Naive B cell (primary cell): ENCODE measurements around the gene HMG20A. TPM values are rescaled to one million over a fixed set of nuclear protein-coding genes. Genes with fewer than 3 reads are reported as not detected.

Experiments used
- ATAC-seq, 2 donors: fragments of 150-1000 bp; cut with Tn5 transposase; 2 replicates each; pipeline ENCODE4 v1.10.0; 2021; ENCODE audit warnings: low read depth in 2 of 2, mild to moderate bottlenecking in 2 of 2, moderate library complexity in 2 of 2
- DNase-seq: peaks from one replicate; pipeline ENCODE4 v3.0.0; 2022
- H3K27ac Mint-ChIP-seq, 6 donors: one replicate each; pipeline ENCODE4 v1.8.0; 2020 to 2022; ENCODE audit warnings: mild to moderate bottlenecking in 6 of 6, mixed read lengths in 6 of 6, moderate library complexity in 5 of 6, inconsistent platforms in 2 of 6
- H3K27me3 Mint-ChIP-seq, 3 donors: one replicate each; pipeline ENCODE4 v1.8.0; 2021 to 2022; ENCODE audit warnings: mixed read lengths in 3 of 3, mild to moderate bottlenecking in 1 of 3
- H3K36me3 Mint-ChIP-seq, 2 donors: one replicate each; pipeline ENCODE4 v1.8.0; 2020 to 2022; ENCODE audit warnings: mixed read lengths in 2 of 2, inconsistent platforms in 1 of 2, mild to moderate bottlenecking in 1 of 2
- H3K4me1 Mint-ChIP-seq, 3 donors: one replicate each; pipeline ENCODE4 v1.8.0; 2020 to 2022; ENCODE audit warnings: mixed read lengths in 3 of 3, inconsistent platforms in 1 of 3, mild to moderate bottlenecking in 1 of 3, moderate library complexity in 1 of 3
- H3K4me3 Mint-ChIP-seq, 8 donors: one replicate each; pipeline ENCODE4 v1.8.0; 2020 to 2022; ENCODE audit warnings: mild to moderate bottlenecking in 8 of 8, mixed read lengths in 8 of 8, moderate library complexity in 8 of 8, inconsistent platforms in 2 of 8
- H3K9me3 Mint-ChIP-seq, 7 donors: one replicate each; pipeline ENCODE4 v1.8.0; 2020 to 2022; ENCODE audit warnings: mixed read lengths in 7 of 7, mild to moderate bottlenecking in 5 of 7, inconsistent platforms in 2 of 7, moderate library complexity in 1 of 7
- polyA plus RNA-seq, 6 donors: library from polyadenylated mRNA; unstranded; fragments of 300-500 nt; fragmentation: Illumina TruSeq; gene quantifications; one replicate each; pipeline ENCODE4 v1.2.3, GENCODE V29; 2021; ENCODE audit warnings: low read depth in 6 of 6

The HMG20A gene
- polyA plus RNA-seq, 6 donors from 2014 or later = 32.4 to 55.8 (median 41.0) TPM

DNA sequence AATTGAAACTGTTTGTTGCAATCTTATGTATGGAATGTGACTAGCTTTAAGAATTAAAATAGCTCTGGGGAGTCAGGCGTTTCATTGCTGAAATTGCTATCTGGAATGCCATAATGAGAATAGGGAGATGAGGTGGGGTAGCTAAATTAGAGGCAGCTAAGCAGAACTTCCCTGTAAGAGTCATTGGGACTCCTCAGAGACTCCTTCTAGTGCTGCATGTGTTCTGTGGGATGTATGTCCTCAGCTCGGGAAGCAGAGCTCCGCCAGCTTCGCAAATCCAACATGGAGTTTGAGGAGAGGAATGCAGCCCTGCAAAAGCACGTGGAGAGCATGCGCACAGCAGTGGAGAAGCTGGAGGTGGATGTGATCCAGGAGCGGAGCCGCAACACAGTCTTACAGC is 57.4 kb downstream of the HMG20A start:
- no peak for DNase-seq
- Mint-ChIP-seq H3K36me3 (peaks cover 22 to 23% of the 10 kb centered on the region in 2 donors), H3K27me3 (no peaks in the 10 kb centered on the region), H3K4me1 (no peaks in the 10 kb centered on the region), H3K4me3 (no peak overlapping the region), H3K27ac (peak overlapping the region in 1 of 6 donors; percentile 22), H3K9me3 (no peaks in the 10 kb centered on the region)
- ATAC-seq = no peak

DNA sequence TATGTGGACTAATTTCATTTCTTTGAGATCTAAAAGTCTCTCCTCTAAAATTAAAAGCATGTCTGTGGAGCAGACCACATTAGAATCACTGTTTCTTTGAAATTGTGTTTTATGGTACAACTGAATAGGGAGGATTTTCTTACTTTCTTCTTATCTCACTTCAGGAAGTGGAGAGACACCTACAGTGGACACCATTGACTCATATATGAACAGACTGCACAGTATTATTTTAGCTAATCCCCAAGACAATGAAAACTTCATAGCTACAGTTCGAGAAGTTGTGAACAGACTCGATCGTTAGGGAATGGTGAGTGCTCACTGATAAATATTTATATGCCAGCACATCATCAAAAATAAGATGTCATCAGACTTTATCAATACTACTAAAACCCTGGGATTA is 58.3 kb downstream of the HMG20A start:
- H3K4me3 Mint-ChIP-seq = no peak overlapping the region
- ATAC-seq (no peak), DNase-seq (no peak)
- no peaks in the 10 kb centered on the region for H3K4me1 Mint-ChIP-seq
- peaks cover 15 to 23% of the 10 kb centered on the region in 2 donors for H3K36me3 Mint-ChIP-seq
- H3K9me3 Mint-ChIP-seq = no peaks in the 10 kb centered on the region
- peak overlapping the region in 1 of 6 donors; percentile 32 for H3K27ac Mint-ChIP-seq
- H3K27me3 Mint-ChIP-seq = no peaks in the 10 kb centered on the region

DNA sequence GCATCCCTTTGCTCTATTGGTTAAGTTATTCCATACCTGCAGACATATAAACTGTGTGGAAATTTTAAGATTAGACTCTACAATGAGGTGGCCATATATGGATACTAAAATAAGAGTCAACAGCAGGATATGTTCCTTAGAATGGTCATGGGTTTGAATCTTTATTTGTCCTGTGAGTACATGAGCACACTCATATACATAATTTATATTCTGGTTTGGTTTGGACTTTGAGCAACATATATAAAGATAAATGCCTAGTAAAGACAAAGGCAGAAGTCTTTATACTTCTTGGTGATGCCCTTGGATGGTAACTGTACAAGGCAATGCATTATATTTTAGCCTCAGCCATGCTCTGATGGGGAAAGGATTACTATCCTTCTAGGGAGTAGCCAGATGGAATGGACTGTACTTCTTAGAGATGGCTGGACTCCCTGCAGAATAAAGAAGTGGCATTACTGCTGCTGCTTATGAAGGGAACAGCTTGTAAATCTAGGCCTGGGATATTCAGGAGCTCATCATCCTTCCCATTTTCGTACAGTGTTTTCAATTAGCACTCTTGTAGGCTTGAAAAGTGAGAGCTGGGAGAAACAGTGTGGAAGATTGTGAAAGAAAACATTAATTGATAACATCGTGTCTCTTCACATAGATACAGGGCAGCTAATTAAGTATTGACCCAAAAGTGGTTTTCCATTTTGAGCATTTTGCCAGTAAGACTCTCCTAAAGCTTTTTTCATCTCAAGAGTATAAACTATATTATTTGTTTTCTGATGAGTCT is 60.4 kb downstream of the HMG20A start:
- no peak for ATAC-seq
- peaks cover 0 to 3% (median 0%) of the 10 kb centered on the region in 3 donors for H3K4me1 Mint-ChIP-seq
- no peaks in the 10 kb centered on the region for H3K9me3 Mint-ChIP-seq
- no peaks in the 10 kb centered on the region for H3K27me3 Mint-ChIP-seq
- DNase-seq = no peak
- H3K4me3 Mint-ChIP-seq = no peak overlapping the region
- H3K27ac Mint-ChIP-seq = no peak overlapping the region
- peaks cover 22 to 32% of the 10 kb centered on the region in 2 donors for H3K36me3 Mint-ChIP-seq

DNA sequence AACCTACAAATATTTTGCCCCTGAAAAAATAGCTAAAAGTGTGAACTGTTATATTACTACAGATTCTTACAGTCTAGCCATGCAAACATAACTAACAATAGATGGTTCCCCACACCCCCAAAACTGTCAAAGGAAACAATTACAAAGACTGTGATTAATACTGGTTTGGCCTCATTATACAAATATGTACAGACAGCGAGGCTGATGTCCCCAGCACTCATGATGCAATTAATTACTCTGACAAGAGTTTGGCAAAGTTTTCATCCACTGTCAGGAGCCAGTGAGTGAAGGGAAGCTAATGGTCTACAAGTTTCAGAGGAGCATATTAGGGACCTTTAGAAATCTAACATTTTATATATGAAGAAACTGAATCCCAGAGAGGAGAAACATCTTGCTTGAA is 61.0 kb downstream of the HMG20A start:
- ATAC-seq (no peak), DNase-seq (no peak)
- H3K27ac Mint-ChIP-seq = no peak overlapping the region
- no peak overlapping the region for H3K4me3 Mint-ChIP-seq
- peaks cover 22 to 32% of the 10 kb centered on the region in 2 donors for H3K36me3 Mint-ChIP-seq
- no peaks in the 10 kb centered on the region for H3K27me3 Mint-ChIP-seq
- no peaks in the 10 kb centered on the region for H3K9me3 Mint-ChIP-seq
- H3K4me1 Mint-ChIP-seq = peaks cover 0 to 3% (median 0%) of the 10 kb centered on the region in 3 donors

DNA sequence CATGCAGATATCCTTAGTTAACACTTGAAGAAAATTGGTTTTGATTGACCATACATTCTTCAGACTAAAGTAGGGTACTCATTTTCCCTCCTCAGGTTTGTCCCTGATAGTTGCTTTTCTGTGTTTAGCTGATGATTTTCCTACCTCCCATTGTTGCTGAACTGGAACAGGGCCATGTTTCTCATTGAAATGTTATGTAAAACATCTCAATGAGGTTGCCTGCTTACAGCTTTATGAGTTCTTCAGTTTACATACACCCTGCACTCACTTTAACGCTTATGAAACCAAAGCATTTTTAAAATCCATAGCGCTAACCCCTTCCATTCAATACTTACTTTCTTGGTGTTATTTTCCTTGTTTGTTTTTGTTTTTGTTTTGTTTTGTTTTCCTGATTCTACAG is 61.9 kb downstream of the HMG20A start:
- Mint-ChIP-seq H3K4me3 (no peak overlapping the region), H3K36me3 (peaks cover 22 to 31% of the 10 kb centered on the region in 2 donors), H3K27ac (peak overlapping the region in 3 of 6 donors; percentile 22 to 58 (median 49)), H3K4me1 (peaks cover 5 to 9% (median 6%) of the 10 kb centered on the region in 3 donors), H3K27me3 (no peaks in the 10 kb centered on the region), H3K9me3 (no peaks in the 10 kb centered on the region)
- ATAC-seq = no peak
- no peak for DNase-seq

DNA sequence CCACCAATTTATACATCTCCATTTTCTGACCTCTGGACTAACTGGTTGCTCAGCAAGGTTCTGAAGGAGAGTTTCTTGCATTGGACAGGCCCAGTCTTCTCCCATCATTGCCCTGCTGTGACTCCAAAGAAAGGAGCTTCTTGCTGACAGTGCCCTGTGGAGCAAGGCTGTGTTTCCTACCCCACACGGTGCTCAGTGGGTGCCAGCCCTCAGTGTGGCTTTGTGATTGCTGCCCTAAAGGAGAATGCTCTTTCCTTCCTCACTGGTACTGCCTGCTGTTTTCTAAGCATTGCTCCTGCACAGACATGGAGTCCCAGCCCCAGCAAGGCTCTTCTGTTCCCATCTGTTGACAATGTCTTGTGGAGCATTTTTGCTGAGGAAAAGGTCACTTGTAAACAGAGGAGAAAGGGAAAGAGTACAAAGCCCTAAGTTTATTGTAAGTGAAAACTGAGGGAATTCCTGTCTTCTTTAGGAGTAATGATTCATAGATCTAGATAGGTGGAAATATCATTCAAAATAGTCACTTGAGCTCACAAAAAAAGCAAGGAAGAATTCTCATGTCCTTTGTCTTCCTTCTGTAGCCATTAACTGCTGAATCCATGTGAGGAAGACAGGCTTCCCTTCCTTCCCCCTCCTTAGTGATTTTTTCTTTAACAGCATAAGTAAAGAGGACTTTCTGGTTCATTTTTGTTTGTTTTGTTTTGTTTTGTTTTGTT is 62.9 kb downstream of the HMG20A start:
- H3K27ac Mint-ChIP-seq = peak overlapping the region in 2 of 6 donors; percentile 83
- no peaks in the 10 kb centered on the region for H3K9me3 Mint-ChIP-seq
- ATAC-seq (no peak), DNase-seq (no peak)
- H3K4me1 Mint-ChIP-seq = peaks cover 7 to 9% (median 7%) of the 10 kb centered on the region in 3 donors
- peaks cover 15 to 23% of the 10 kb centered on the region in 2 donors for H3K36me3 Mint-ChIP-seq
- H3K4me3 Mint-ChIP-seq = no peak overlapping the region
- H3K27me3 Mint-ChIP-seq = no peaks in the 10 kb centered on the region

DNA sequence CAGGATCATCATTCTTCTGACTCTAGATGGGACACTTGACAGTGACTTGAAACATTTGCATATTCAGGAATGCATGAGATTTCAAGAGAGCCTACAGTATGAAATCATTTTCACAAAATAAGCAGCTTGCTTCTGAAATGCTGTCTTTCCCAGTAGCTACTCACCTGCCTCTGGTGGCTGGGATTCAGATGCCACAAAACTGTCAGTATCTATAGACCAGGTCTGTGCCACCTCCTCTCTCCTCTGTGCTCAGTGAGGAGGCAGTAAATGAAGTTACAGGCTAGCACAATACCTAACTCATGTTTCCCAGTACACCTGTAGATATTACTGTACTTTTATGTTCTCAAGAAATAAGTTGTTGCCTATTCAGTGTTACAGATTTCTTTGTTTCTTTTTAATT is 64.3 kb downstream of the HMG20A start:
- no peak for DNase-seq
- no peak overlapping the region for H3K4me3 Mint-ChIP-seq
- H3K9me3 Mint-ChIP-seq = no peaks in the 10 kb centered on the region
- H3K4me1 Mint-ChIP-seq = peaks cover 7 to 9% (median 7%) of the 10 kb centered on the region in 3 donors
- ATAC-seq = no peak
- H3K27ac Mint-ChIP-seq = peak overlapping the region in 2 of 6 donors; percentile 54 to 55
- H3K36me3 Mint-ChIP-seq = peaks cover 15 to 16% of the 10 kb centered on the region in 2 donors
- H3K27me3 Mint-ChIP-seq = no peaks in the 10 kb centered on the region

DNA sequence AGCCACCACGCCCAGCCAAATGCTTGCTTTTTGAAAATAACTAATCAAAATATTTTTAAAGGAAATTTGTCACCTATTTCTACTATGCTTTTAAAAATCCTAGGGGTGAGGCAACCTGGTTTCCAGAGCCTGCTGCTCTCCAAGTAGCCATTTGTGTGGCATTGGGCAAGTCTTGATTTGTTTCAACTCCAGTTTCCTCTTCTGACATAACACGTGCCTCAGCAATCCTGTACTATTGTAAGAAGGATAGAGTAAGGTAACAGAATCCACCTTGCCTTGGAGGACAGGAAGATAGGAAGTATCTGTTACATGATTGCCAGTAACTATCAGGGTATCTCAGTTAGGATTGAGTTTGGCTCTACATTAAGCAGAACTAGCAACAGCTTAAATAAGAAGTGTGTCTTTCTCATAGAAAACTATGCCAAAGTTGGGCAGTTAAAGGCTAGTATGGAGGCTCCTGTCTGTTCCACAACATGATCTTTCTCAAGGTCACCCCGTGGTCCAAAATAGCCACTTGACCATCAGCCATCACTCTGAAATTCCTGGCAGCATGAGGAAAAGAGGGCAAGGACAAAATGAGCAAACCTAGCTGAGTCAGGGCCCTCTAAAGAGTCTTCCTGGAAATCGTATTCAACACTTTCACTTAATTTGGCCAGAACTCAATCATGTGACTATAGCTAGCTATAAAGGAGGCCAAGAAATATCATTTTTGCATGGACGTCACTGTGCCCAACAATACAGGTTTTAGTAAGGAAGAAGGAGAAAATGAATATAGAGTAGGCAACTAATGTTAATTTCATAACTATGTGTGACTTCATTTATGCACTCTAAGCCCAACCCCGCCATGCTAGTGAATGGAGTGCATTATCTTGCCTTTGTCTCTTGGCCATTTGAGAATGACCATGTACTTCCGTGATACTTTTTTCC is 66.1 kb downstream of the HMG20A start:
- H3K9me3 Mint-ChIP-seq = no peaks in the 10 kb centered on the region
- no peak for ATAC-seq
- no peak overlapping the region for H3K4me3 Mint-ChIP-seq
- H3K27ac Mint-ChIP-seq = peak overlapping the region in 5 of 6 donors; percentile 1 to 89 (median 37)
- no peaks in the 10 kb centered on the region for H3K27me3 Mint-ChIP-seq
- H3K4me1 Mint-ChIP-seq = peaks cover 7 to 10% (median 9%) of the 10 kb centered on the region in 3 donors
- peaks cover 15 to 16% of the 10 kb centered on the region in 2 donors for H3K36me3 Mint-ChIP-seq
- no peak for DNase-seq

DNA sequence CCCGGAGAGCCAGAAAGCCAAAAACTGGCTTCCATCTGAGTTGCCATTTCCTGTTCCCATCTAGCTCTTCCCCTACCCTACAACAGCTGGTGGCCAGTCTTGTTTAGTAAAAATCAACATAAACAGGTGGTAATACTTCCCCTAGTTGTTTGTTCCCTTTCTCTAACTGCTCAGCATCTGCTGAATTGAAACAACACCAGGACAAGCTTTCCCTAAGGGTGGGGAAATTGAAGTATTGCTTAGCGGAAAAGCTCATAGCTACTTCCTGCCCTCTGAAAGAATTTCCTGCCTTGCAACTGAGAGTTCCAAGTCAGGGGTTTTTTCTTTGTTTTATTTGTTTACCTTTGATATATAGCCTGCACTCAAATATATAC is 66.8 kb downstream of the HMG20A start:
- H3K27me3 Mint-ChIP-seq = no peaks in the 10 kb centered on the region
- ATAC-seq (no peak), DNase-seq (no peak)
- no peak overlapping the region for H3K4me3 Mint-ChIP-seq
- peak overlapping the region in 5 of 6 donors; percentile 1 to 89 (median 50) for H3K27ac Mint-ChIP-seq
- H3K9me3 Mint-ChIP-seq = no peaks in the 10 kb centered on the region
- H3K36me3 Mint-ChIP-seq = peaks cover 14 to 16% of the 10 kb centered on the region in 2 donors
- H3K4me1 Mint-ChIP-seq = peaks cover 7 to 13% (median 11%) of the 10 kb centered on the region in 3 donors

DNA sequence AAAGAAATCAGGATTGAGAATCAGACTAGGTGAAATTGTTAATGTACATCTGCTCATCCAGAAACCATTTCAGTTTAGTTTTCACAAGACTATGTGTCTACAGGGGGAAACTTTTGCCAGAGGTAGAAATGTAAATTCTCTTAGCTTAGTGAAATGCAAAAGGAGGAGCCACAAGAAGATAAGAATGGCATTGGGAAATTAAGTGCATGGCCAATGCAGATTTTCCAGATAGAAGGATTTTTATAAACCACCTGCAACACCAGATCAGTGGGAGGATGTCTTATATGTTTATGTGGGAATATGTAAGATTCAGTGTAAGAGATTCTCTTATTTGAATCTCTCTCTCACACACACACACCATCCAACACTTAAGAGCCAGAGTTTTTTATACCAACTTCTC is 67.2 kb downstream of the HMG20A start:
- H3K9me3 Mint-ChIP-seq = no peaks in the 10 kb centered on the region
- H3K36me3 Mint-ChIP-seq = peaks cover 10 to 16% of the 10 kb centered on the region in 2 donors
- DNase-seq (no peak), ATAC-seq (no peak)
- H3K4me3 Mint-ChIP-seq = no peak overlapping the region
- peak overlapping the region in 2 of 6 donors; percentile 13 to 50 for H3K27ac Mint-ChIP-seq
- peaks cover 8 to 16% (median 15%) of the 10 kb centered on the region in 3 donors for H3K4me1 Mint-ChIP-seq
- H3K27me3 Mint-ChIP-seq = no peaks in the 10 kb centered on the region

DNA sequence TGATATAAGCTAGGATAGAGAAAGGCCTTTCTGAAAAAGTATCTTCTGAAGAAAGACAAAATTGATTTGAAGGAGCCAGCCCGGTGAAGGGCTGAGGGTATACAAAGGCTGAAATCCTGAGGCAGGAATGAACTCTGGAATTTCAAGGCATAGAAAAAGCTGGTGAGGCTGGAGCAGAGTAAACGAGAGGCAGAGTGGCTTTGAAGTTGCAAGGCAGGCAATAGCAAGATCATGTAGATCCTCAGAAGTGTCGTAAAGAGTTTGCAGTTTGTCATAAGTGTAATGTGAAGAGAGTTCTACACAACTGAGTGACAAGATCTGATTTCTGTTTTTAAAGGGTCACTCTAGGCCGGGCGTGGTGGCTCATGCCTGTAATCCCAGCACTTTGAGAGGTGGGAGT is 69.0 kb downstream of the HMG20A start:
- no peak overlapping the region for H3K4me3 Mint-ChIP-seq
- H3K4me1 Mint-ChIP-seq = peaks cover 23 to 32% (median 24%) of the 10 kb centered on the region in 3 donors
- no peaks in the 10 kb centered on the region for H3K27me3 Mint-ChIP-seq
- no peaks in the 10 kb centered on the region for H3K9me3 Mint-ChIP-seq
- ATAC-seq = no peak
- peaks cover 5 to 6% of the 10 kb centered on the region in 2 donors for H3K36me3 Mint-ChIP-seq
- no peak for DNase-seq
- H3K27ac Mint-ChIP-seq = peak overlapping the region in 3 of 6 donors; percentile 17 to 70 (median 24)

DNA sequence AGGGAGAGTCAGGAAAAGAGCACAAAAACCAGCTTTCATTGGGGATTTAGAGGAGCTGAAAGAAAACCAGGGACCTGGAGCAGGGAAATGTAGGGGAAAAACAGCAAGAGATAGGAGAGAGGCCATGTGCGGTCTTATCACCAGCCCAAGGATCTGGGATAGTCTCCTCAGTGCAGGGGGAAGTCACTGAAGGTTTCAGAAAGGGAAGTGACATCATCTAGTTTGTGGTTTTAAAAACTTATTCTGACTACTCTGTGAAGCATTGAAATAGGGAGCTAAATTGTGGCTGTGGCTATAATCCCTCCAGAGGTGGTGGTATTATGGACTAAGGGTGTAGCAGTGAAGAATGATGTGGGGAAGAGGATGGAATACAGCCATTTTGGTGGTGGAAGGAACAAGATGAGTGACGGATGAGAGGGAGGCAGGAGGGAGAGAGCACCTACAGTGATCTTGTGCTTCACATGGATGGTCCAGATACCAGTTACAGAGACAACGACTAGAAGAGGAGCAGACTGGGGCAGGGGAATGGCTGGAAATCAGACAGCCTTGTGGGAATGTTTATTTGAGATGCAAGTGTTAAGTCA is 72.7 kb downstream of the HMG20A start:
- Mint-ChIP-seq H3K4me1 (peaks cover 26 to 42% (median 26%) of the 10 kb centered on the region in 3 donors), H3K27me3 (no peaks in the 10 kb centered on the region), H3K36me3 (no peaks in the 10 kb centered on the region), H3K27ac (peak overlapping the region in 5 of 6 donors; percentile 24 to 60 (median 29)), H3K4me3 (peak overlapping the region in 5 of 8 donors; percentile 7 to 71 (median 25)), H3K9me3 (no peaks in the 10 kb centered on the region)
- DNase-seq (peak; percentile 21), ATAC-seq (peak; percentile 91 to 92)
